Left cardiac atrium (tissue), 4 donors: Measurements from ENCODE around the gene TMEM63B. TPM values are rescaled to one million over a fixed set of nuclear protein-coding genes. Genes with fewer than 3 reads are reported as not detected.
"Not testable (repeated sequence)": the region's sequence is repeated elsewhere in the genome, so short reads cannot be mapped to it uniquely, and the experiment has no call there.

Experiments used
- ATAC-seq, 2 donors: fragments of 200-7000 bp; cut with Tn5 transposase; one replicate each; pipeline ENCODE4 v1.9.1; 2020; ENCODE audit warnings: mild to moderate bottlenecking in 2 of 2, moderate library complexity in 2 of 2
- DNase-seq: peaks from one replicate; pipeline ENCODE4 v3.0.0-alpha.2; 2020
- intact Hi-C, 2 donors: fragments of 100-400 bp; cut with DNase I; formaldehyde crosslinking; loops; one replicate each; pipeline versions ENCODE4 v1.14.1 to v1.15.1; 2022 to 2023
- total RNA-seq, 2 donors: library from RNA; stranded (reverse); fragmentation: NEBNext Ultra II Directional; extraction: Animal tissue kit (Norgen Biotek cat#: 25700); gene quantifications; one replicate each; pipeline ENCODE4 v1.2.1, GENCODE V29; 2021
- donor health status: DM: no; HTN: yes; CAD: no.
- donor health status: DM: no; HTN: yes; CAD: no; lungs with severe emphysema.
- donor health status: DM: yes; HTN: yes; CAD: no.
- donor health status: Dilated cardiomyopathy.

The TMEM63B gene
- total RNA-seq, 2 donors from 2014 or later: 40.4 to 48.1 TPM

DNA sequence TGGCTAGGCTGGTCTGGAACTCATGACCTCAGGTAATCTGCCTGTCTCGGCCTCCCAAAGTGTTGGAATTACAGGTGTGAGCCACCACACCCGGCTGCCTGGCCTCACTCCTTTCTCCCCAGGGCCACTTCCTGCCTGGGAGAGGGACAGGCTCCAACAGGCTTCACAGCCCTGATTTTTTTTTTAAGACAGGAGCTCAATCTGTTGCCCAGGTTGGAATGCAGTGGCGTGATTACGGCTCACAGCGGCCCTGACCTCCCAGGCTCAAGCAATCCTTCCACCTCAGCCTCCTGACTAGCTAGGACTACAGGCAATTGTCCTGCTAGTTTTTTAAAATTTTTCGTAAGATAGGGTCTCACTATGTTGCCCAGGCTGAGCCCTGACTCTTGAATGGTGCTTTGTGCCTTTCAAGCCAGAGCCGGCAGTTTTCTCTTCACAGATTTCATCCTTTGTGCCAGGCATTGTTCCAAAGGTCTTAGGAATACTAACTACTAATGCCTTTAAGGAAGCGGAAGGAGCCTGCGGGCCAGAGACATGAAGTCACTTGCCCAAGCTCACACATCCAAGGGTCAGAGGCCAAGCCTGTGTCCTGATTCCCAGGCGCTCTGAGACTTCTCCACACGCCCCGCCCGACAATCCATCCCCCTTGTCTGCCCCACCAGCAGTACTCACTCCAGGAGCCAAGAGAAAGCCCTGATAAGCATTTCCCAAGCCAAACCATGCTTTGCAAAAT is 50.5 kb downstream of the TMEM63B start:
- DNase-seq (peak; percentile 91), ATAC-seq (peak; percentile 91 to 95)
- intact Hi-C loops: loop anchor here in 1 of 2 donors (10.0 kb wide), 1 partner anchor 157 kb away; no protein-coding TSS in a partner anchor

- intact Hi-C loops: loop anchor here in 1 of 2 donors (10.0 kb wide), 1 partner anchor 156 kb away; no protein-coding TSS in a partner anchor
- DNase-seq (no peak), ATAC-seq (no peak)
Measured at GRCh38 chr6:44178424-44179071, 51.2 kb downstream of the TMEM63B start.

- intact Hi-C loops: loop anchor here in 1 of 2 donors (10.0 kb wide), 1 partner anchor 156 kb away; no protein-coding TSS in a partner anchor
- ATAC-seq (no peak), DNase-seq (no peak)
Measured at GRCh38 chr6:44179072-44179536, 51.8 kb downstream of the TMEM63B start.

GRCh38 chr6:44179648-44180047 is 52.3 kb downstream of the TMEM63B start:
- intact Hi-C loops: loop anchor here in 1 of 2 donors (10.0 kb wide), 1 partner anchor 155 kb away; no protein-coding TSS in a partner anchor
- ATAC-seq (no peak), DNase-seq (no peak)

GRCh38 chr6:44180406-44180805 is 53.1 kb downstream of the TMEM63B start:
- DNase-seq (no peak), ATAC-seq (no peak)
- intact Hi-C loops: no loop called here

- DNase-seq: no peak
- ATAC-seq: no peak
- intact Hi-C loops: no loop called here
Measured at GRCh38 chr6:44180886-44181285, 53.5 kb downstream of the TMEM63B start.

- ATAC-seq, intact Hi-C loops, DNase-seq: not testable (repeated sequence)
Measured at GRCh38 chr6:44181784-44182183, 54.4 kb downstream of the TMEM63B start.

DNA sequence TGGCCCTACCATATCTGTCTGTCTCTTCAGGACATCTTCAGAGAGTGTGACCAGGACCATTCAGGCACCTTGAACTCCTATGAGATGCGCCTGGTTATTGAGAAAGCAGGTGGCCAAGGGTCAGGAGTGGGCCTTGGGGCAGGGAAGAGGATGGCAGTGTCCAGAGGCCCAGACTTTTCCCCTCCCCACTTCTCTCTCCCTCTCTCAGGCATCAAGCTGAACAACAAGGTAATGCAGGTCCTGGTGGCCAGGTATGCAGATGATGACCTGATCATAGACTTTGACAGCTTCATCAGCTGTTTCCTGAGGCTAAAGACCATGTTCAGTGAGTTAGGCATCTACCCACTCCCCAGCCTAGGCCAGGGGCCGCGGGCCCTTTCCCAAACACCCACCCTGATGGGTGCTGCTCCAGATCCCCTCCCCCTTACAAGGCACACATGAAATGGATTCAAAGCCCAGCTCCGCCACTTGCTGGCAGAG is 55.6 kb downstream of the TMEM63B start:
- no peak for ATAC-seq
- intact Hi-C loops: no loop called here
- DNase-seq: no peak

DNA sequence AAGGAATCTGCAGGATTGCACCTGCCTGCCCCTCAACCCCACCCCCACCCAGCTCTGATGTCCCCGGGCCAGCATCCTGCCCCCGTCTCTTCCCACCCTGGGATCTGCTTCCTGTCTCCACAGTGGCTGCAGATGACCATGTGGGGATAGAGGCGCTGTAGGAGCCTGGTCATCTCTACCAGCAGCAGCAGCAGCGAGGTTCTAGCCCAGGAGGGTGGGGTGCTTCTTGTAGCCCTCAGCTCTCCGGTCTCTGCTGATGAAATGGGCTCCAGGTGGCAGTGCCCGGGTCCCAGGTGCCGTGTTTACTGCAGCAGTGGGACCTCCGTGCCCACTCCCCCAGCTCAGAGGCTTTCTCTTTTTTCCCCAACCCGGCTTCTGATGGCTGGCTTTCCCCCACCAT is 56.4 kb downstream of the TMEM63B start:
- no peak for ATAC-seq
- DNase-seq: no peak
- intact Hi-C loops: no loop called here

- intact Hi-C loops, ATAC-seq, DNase-seq: not testable (repeated sequence)
Measured at GRCh38 chr6:44185356-44185755, 58.0 kb downstream of the TMEM63B start.

DNA sequence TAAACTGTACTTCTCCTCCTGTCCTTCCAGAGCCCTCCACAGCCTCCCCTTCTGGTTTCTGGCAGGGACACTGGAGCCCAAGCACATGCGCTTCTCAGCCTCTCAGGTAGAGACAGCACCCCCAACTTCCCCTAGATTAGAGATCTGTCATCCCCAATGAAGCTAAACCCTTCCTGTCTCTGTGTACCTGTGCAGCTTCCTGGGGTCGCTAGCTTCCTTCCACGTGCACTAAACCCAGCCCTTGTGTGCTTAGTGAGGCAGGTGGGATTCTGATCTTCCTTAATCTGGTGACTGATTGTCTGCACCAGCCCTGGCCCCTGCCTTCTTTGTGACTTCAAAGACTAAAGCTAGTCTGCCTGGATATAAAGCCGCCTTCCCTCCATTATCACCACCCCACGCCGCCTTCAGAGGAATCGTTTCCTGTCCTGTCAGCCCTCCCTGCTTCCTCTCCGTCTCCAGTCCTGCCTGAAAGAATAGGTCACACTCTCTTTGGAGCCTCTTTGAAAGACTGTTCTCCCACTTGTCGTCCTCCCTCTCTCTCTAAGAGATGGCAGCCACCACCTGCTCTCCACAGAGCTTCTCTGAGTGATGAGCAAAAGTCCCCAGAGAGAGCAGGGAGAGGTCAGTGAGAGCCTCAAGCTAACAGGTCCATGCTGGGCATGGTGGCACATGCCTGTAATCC is 58.7 kb downstream of the TMEM63B start:
- intact Hi-C loops: no loop called here
- DNase-seq (no peak), ATAC-seq (no peak)

- intact Hi-C loops: no loop called here
- peak in 1 of 2 donors; percentile 59 for ATAC-seq
Measured at GRCh38 chr6:44186635-44187025, 59.3 kb downstream of the TMEM63B start.

GRCh38 chr6:44188819-44189218 is 61.5 kb downstream of the TMEM63B start:
- DNase-seq (no peak), ATAC-seq (no peak)
- intact Hi-C loops: no loop called here

More at GRCh38 chr6:44186635-44187025, 59.3 kb downstream of the TMEM63B start:
- DNase-seq: peak; percentile 53

DNA sequence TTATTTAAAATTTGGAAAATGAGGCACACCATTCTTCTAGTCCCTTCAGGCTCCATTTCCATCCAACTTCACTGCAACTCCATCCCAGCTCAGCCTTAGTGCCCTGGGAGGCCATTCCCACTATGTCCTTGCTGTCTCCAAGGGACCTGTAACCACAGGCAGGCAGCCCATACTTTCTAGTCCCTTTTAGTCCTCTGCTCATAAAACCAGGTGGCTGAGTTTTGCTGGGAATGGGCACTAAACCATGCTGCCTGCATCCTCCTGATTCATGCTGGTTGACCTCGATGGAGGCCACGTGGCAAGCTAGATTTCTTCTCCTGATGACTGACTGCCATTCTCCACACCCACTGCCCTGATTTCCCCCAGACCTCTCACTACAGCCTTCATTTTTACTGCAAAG is 61.9 kb downstream of the TMEM63B start:
- DNase-seq (no peak), ATAC-seq (no peak)
- intact Hi-C loops: no loop called here

GRCh38 chr6:44190715-44191114 is 63.4 kb downstream of the TMEM63B start:
- intact Hi-C loops: no loop called here
- DNase-seq: no peak
- ATAC-seq: no peak

GRCh38 chr6:44192428-44193041 is 65.2 kb downstream of the TMEM63B start:
- DNase-seq (no peak), ATAC-seq (peak; percentile 27 to 75)
- intact Hi-C loops: no loop called here

DNA sequence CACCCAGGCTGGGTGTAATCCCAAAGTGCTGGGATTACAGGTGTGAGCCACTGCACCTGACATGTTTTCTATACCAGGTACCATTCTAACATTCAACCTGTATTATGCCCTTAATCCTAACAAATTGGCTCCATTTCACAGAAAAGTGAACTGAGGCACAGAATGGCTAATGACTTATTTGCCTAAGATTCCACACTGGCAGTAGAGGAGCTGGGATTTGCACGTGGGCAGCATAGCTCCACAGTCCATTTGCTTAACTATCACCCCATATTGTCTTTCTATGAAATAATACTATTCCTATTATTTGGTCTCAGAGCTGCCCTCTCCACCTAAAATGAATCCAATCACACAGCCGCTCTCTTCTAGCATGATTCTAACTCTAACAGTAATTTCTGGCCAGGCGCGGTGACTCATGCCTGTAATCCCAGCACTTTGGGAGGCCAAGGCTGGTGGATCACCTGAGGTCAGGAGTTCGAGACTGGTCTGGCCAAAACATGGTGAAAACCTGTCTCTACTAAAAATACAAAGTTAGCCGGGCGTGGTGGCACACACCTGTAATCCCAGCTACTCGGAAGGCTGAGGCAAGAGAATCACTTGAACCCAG is 66.1 kb downstream of the TMEM63B start:
- DNase-seq (no peak), ATAC-seq (no peak)
- intact Hi-C loops: no loop called here

DNA sequence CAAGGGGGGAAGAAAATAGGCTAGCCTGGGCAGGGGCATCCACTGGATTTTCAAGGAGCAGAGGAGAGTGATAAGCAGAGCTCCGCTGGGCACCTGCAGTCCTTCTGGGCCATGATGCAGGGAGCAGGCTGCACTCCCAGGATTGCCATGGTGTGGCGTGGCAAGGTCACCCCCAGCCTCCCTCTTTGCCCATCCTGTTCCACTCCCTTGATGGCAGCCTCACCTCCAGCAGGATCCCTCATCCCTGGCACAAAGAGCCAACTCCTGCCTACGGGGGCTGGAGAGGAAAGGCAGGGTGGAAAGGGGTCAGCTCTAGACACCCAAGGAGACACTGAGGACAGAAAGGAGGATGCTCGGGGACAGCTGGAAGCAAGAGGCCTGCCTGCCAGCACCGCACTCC is 67.0 kb downstream of the TMEM63B start:
- ATAC-seq (no peak), DNase-seq (no peak)
- intact Hi-C loops: no loop called here

GRCh38 chr6:44196351-44196750 is 69.0 kb downstream of the TMEM63B start:
- ATAC-seq, intact Hi-C loops: not testable (repeated sequence)

More at GRCh38 chr6:44196351-44196750, 69.0 kb downstream of the TMEM63B start:
- not testable (repeated sequence) for DNase-seq
